ENCODE results near the gene SLC35E1.

- TF ChIP-seq CTCF (conservative IDR thresholded peaks at IDR 0.05; ENCODE audit: low read depth, low read length): no peak
- no peak for TF ChIP-seq EZH2 (IDR thresholded peaks at IDR 0.05; ENCODE audit: low read length, unreplicated experiment)
- TF ChIP-seq EZH2phosphoT487 (IDR thresholded peaks at IDR 0.05; ENCODE audit: borderline replicate concordance, low read length): no peak
Measured at GRCh38 chr19:16605115-16605514, 32.9 kb upstream of the SLC35E1 start.

Data from PC-3 (cell line).